Stimulated activated CD8-positive, alpha-beta memory T cell treated with anti-CD3 and anti-CD28 coated beads, Interleukin-4, amount 100 ng/mL, for 1 hour (primary cell): ENCODE data around the gene ADTRP.
A peak's percentile ranks its signal among the peaks of the same experiment; 100 is the strongest.

Source experiments
- DNase-seq, 2 donors: peaks; one replicate each; pipeline ENCODE4 v3.0.0-alpha.2; 2020; ENCODE audit warnings: low read depth in 2 of 2, low spot score in 1 of 2

Gene ADTRP

GRCh38 chr6:11756726-11757125 is 21.9 kb downstream of the ADTRP start:
- no peak for DNase-seq

GRCh38 chr6:11756292-11756691 is 22.3 kb downstream of the ADTRP start:
- no peak for DNase-seq

GRCh38 chr6:11755725-11756124 is 22.9 kb downstream of the ADTRP start:
- DNase-seq, result no peak

GRCh38 chr6:11754625-11755271 is 23.9 kb downstream of the ADTRP start:
- DNase-seq, result no peak

GRCh38 chr6:11753798-11754197 is 24.8 kb downstream of the ADTRP start:
- no peak for DNase-seq

GRCh38 chr6:11752360-11752759 is 26.2 kb downstream of the ADTRP start:
- no peak for DNase-seq

- no peak for DNase-seq
These were observed 27.9 kb downstream of the ADTRP start for GRCh38 chr6:11750682-11751081.

- no peak for DNase-seq
These were observed 29.9 kb downstream of the ADTRP start for GRCh38 chr6:11748591-11749210.

- DNase-seq, result no peak
These were observed 31.6 kb downstream of the ADTRP start for GRCh38 chr6:11747021-11747420.

- DNase-seq, result no peak
These were observed 33.9 kb downstream of the ADTRP start for GRCh38 chr6:11744753-11745152.

- no peak for DNase-seq
These were observed 34.5 kb downstream of the ADTRP start for GRCh38 chr6:11744101-11744500.

GRCh38 chr6:11740875-11741274 is 37.7 kb downstream of the ADTRP start:
- DNase-seq, result no peak

GRCh38 chr6:11738661-11739375 is 39.8 kb downstream of the ADTRP start:
- no peak for DNase-seq

GRCh38 chr6:11738234-11738633 is 40.4 kb downstream of the ADTRP start:
- DNase-seq, result no peak

GRCh38 chr6:11736601-11737000 is 42.0 kb downstream of the ADTRP start:
- DNase-seq, result no peak

- DNase-seq, result no peak
These were observed 43.6 kb downstream of the ADTRP start for GRCh38 chr6:11734861-11735613.

GRCh38 chr6:11732036-11732631 is 46.5 kb downstream of the ADTRP start:
- DNase-seq, result peak in 1 of 2 donors; percentile 11

GRCh38 chr6:11731423-11731822 is 47.2 kb downstream of the ADTRP start:
- no peak for DNase-seq

- DNase-seq, result no peak
These were observed 48.0 kb downstream of the ADTRP start for GRCh38 chr6:11730641-11731040.

- no peak for DNase-seq
These were observed 49.5 kb downstream of the ADTRP start for GRCh38 chr6:11729076-11729475.
